GM10248 (cell line): ENCODE data around the gene FMNL2.

Experiments used
- CTCF ChIA-PET: fragments of 300-600 bp; sonication (Branson Sonifier 250); formaldehyde crosslinking; extraction: SDS; loops from one replicate; lab custom pipeline; 2021; ENCODE audit warnings: antibody characterized with exemption; lab: Yijun Ruan, JAX
- POLR2A ChIA-PET: fragments of 350-650 bp; sonication (Branson Sonifier 250); formaldehyde crosslinking; extraction: SDS; loops from one replicate; lab custom pipeline; 2020; ENCODE audit warnings: antibody characterized with exemption; lab: Yijun Ruan, JAX
- DNase-seq: peaks from one replicate; pipeline ENCODE4 v3.0.0; 2012; ENCODE audit errors: extremely low spot score
- CTCF ChIP-seq: IDR thresholded peaks from 2 replicates; pipeline ENCODE4 v1.5.1; 2012; ENCODE audit warnings: mild to moderate bottlenecking, low read depth; ENCODE audit errors: extremely low read depth, missing control alignments, control extremely low read depth

Gene FMNL2

GRCh38 chr2:152353364-152353763 is 18.4 kb downstream of the FMNL2 start:
- DNase-seq = no peak
- TF ChIP-seq CTCF = no peak
- ChIA-PET POLR2A (no interaction called here), CTCF (interaction anchor here (0.6 to 1.7 kb wide), 5 partner anchors 8 to 101 kb away, joined by 3 to 5 read pairs (median 3); no protein-coding TSS in a partner anchor)

GRCh38 chr2:152354069-152354755 is 19.2 kb downstream of the FMNL2 start:
- no peak for DNase-seq
- ChIA-PET POLR2A (no interaction called here), CTCF (interaction anchor here (0.7 to 1.7 kb wide), 4 partner anchors 13 to 100 kb away, joined by 3 to 5 read pairs (median 4); no protein-coding TSS in a partner anchor)
- no peak for TF ChIP-seq CTCF

GRCh38 chr2:152354909-152355308 is 19.9 kb downstream of the FMNL2 start:
- DNase-seq = no peak
- ChIA-PET POLR2A (no interaction called here), CTCF (interaction anchor here (0.7 to 0.8 kb wide), 2 partner anchors 25 to 281 kb away, joined by 3 read pairs; no protein-coding TSS in a partner anchor)
- TF ChIP-seq CTCF = no peak

- ChIA-PET CTCF (interaction anchor here (0.8 kb wide), 1 partner anchor 281 kb away, joined by 3 read pairs; no protein-coding TSS in a partner anchor), POLR2A (no interaction called here)
- TF ChIP-seq CTCF = no peak
- DNase-seq = no peak
Measured at GRCh38 chr2:152355409-152355831, 20.4 kb downstream of the FMNL2 start.

GRCh38 chr2:152359573-152360363 is 24.8 kb downstream of the FMNL2 start:
- no peak for TF ChIP-seq CTCF
- POLR2A ChIA-PET = no interaction called here
- CTCF ChIA-PET = interaction anchor here (1.3 to 1.4 kb wide), 2 partner anchors 10 to 25 kb away, joined by 3 read pairs; no protein-coding TSS in a partner anchor
- no peak for DNase-seq

- CTCF ChIA-PET = no interaction called here
- POLR2A ChIA-PET = no interaction called here
- no peak for DNase-seq
- no peak for TF ChIP-seq CTCF
Measured at GRCh38 chr2:152363936-152364335, 29.0 kb downstream of the FMNL2 start.
